Ovary (tissue), 9 donors: ENCODE results near the gene VKORC1. TPM values are rescaled to one million over a fixed set of nuclear protein-coding genes. Genes with fewer than 3 reads are reported as not detected.

Experiments
- DNase-seq, 5 donors: peaks; one replicate each; pipeline ENCODE4 v3.0.0-alpha.2; 2019 to 2020
- H3K27ac ChIP-seq, 2 donors: fragments of 200-600 bp; one replicate each; pipeline versions ENCODE4 v1.5.1 to v1.8.0; 2019 to 2022
- H3K27me3 ChIP-seq: fragments of 200-600 bp; one replicate; pipeline ENCODE4 v1.8.0; 2022
- H3K36me3 ChIP-seq: fragments of 200-600 bp; sonication (generic); one replicate; pipeline ENCODE4 v1.5.1; 2019
- H3K4me1 ChIP-seq: one replicate; pipeline ENCODE4 v1.8.1; 2013; ENCODE audit warnings: mild to moderate bottlenecking, moderate library complexity; ENCODE audit not compliant: insufficient read depth
- H3K4me3 ChIP-seq: fragments of 200-600 bp; sonication (generic); one replicate; pipeline ENCODE4 v1.5.1; 2017
- H3K9me3 ChIP-seq, 2 donors: fragments of 200-600 bp in 1 of 2; sonication (generic) in 1 of 2; one replicate each; pipeline versions ENCODE4 v1.5.1 to v1.8.1; 2013 to 2019; ENCODE audit warnings: mild to moderate bottlenecking in 1 of 2, moderate library complexity in 1 of 2
- CTCF ChIP-seq, 3 donors: fragments of 450-650 bp in 2 of 3; fragments of 200-600 bp in 1 of 3; IDR thresholded peaks; one replicate each; pipeline versions ENCODE4 v1.5.1 to v1.8.0; 2016 to 2022; ENCODE audit warnings: antibody characterized with exemption in 3 of 3, mild to moderate bottlenecking in 1 of 3
- EP300 ChIP-seq: sonication (generic); formaldehyde crosslinking; IDR thresholded peaks from one replicate; pipeline ENCODE4 v1.6.1; 2017; ENCODE audit warnings: antibody characterized with exemption
- POLR2A ChIP-seq: fragments of 450-650 bp; IDR thresholded peaks from one replicate; pipeline ENCODE4 v1.6.1; 2017; ENCODE audit warnings: antibody characterized with exemption, mild to moderate bottlenecking, moderate library complexity
- WGBS, 3 donors: extraction: QIAGEN DNeasy Blood & Tissue Kit in 1 of 3; methylation state at CpG; one replicate each; pipeline versions ENCODE4 v1.1.5 to v1.1.7; 2013 to 2017; 5-methylcytosine and 5-hydroxymethylcytosine counted together
- intact Hi-C, 4 donors: fragments of 100-400 bp; cut with DNase I; formaldehyde crosslinking; loops; one replicate each; pipeline versions ENCODE4 v1.11.0 to v1.15.1; 2022 to 2023
- polyA plus RNA-seq, 2 donors: library from polyadenylated mRNA; stranded (reverse); fragments of 200-250 nt in 1 of 2; fragments of 350-450 nt in 1 of 2; fragmentation: Illumina TruSeq in 1 of 2; extraction: RNeasy Lipid Tissue Mini Kit (QIAGEN cat#74804) in 1 of 2; gene quantifications; one replicate each; pipeline ENCODE4 v1.2.3, GENCODE V29; 2013 to 2014
- total RNA-seq, 7 donors: library from RNA; depleted of rRNA in 2 of 7; stranded (reverse); fragments of >200 nt in 2 of 7; fragmentation: NEBNext Ultra II Directional in 3 of 7; extraction: Animal tissue kit (Norgen Biotek cat#: 25700) in 3 of 7; gene quantifications; one replicate each; pipeline versions ENCODE4 v1.1.0 to v1.2.4, GENCODE V29; 2016 to 2023
- donor health status: DM: no; HTN: no; CAD: no; lungs with moderate emphysema.
- donor health status: DM: no; HTN: no; CAD: no.
- donor health status: Bipolar disorder and iron deficiency.
- donor health status: DM: yes; HTN: yes; CAD: no.
- donor health status: DM: no; HTN: no; CAD: no.
- donor health status: DM: yes; HTN: yes; CAD: no.

VKORC1 gene
- total and polyA plus RNA-seq, 9 donors: 72.1 to 141 (median 86.4) TPM

GRCh38 chr16:31084584-31085302, 9.9 kb downstream of the VKORC1 start:
- Histone ChIP-seq H3K27me3 (no peaks in the 10 kb centered on the region), H3K9me3 (no peaks in the 10 kb centered on the region), H3K27ac (no peak overlapping the region), H3K4me3 (no peak overlapping the region), H3K4me1 (peaks cover 2% of the 10 kb centered on the region), H3K36me3 (no peaks in the 10 kb centered on the region)
- TF ChIP-seq POLR2A: no peak
- TF ChIP-seq CTCF (IDR thresholded peaks at IDR 0.05): no peak
- no peak for TF ChIP-seq EP300
- no peak for DNase-seq
- 81 to 88% (median 87%) methylated on average over 9 to 16 of the region's 16 CpGs for WGBS, 3 donors
- intact Hi-C loops: loop anchor here in 1 of 4 donors (10.0 kb wide), 1 partner anchor 100 kb away; the partner anchor contains the start of gene FUS

- TF ChIP-seq CTCF (IDR thresholded peaks at IDR 0.05) (no peak), POLR2A (no peak), EP300 (no peak)
- 79 to 87% (median 83%) methylated on average over 13 of the region's 13 CpGs for whole genome bisulfite sequencing, 3 donors
- no peak for DNase-seq
- intact Hi-C loops: loop anchor here in 1 of 4 donors (10.0 kb wide), 1 partner anchor 101 kb away; the partner anchor contains the start of gene FUS
- Histone ChIP-seq H3K27me3 (no peaks in the 10 kb centered on the region), H3K36me3 (no peaks in the 10 kb centered on the region), H3K4me3 (no peak overlapping the region), H3K9me3 (no peaks in the 10 kb centered on the region), H3K4me1 (peaks cover 2% of the 10 kb centered on the region), H3K27ac (no peak overlapping the region)
Measured at GRCh38 chr16:31083981-31084380, 10.6 kb downstream of the VKORC1 start.

GRCh38 chr16:31083556-31083955, 11.0 kb downstream of the VKORC1 start:
- H3K4me3 ChIP-seq: no peak overlapping the region
- no peak overlapping the region for H3K27ac ChIP-seq
- intact Hi-C loops: loop anchor here in 1 of 4 donors (10.0 kb wide), 1 partner anchor 101 kb away; the partner anchor contains the start of gene FUS
- no peak for TF ChIP-seq CTCF (IDR thresholded peaks at IDR 0.05)
- TF ChIP-seq POLR2A: no peak
- no peak for TF ChIP-seq EP300
- no peak for DNase-seq
- H3K36me3 ChIP-seq: no peaks in the 10 kb centered on the region
- WGBS, 3 donors: 52 to 77% (median 64%) methylated on average over 5 of the region's 5 CpGs
- H3K9me3 ChIP-seq: no peaks in the 10 kb centered on the region
- no peaks in the 10 kb centered on the region for H3K27me3 ChIP-seq
- peaks cover 2% of the 10 kb centered on the region for H3K4me1 ChIP-seq

GRCh38 chr16:31083081-31083480, 11.5 kb downstream of the VKORC1 start:
- 35 to 47% (median 37%) methylated on average over 9 of the region's 9 CpGs for WGBS, 3 donors
- no peak for DNase-seq
- H3K9me3 ChIP-seq: no peaks in the 10 kb centered on the region
- H3K4me3 ChIP-seq: no peak overlapping the region
- H3K4me1 ChIP-seq: peaks cover 2% of the 10 kb centered on the region
- no peaks in the 10 kb centered on the region for H3K27me3 ChIP-seq
- no peak overlapping the region for H3K27ac ChIP-seq
- TF ChIP-seq CTCF (IDR thresholded peaks at IDR 0.05) (no peak), EP300 (no peak), POLR2A (no peak)
- H3K36me3 ChIP-seq: no peaks in the 10 kb centered on the region
- intact Hi-C loops: loop anchor here in 1 of 4 donors (10.0 kb wide), 1 partner anchor 102 kb away; the partner anchor contains the start of gene FUS
